Effector CD4-positive, alpha-beta T cell (primary cell): ENCODE data around the gene NDUFV2.
"Not testable (repeated sequence)": the region's sequence is repeated elsewhere in the genome, so short reads cannot be mapped to it uniquely, and the experiment has no call there.

ENCODE experiments used
- DNase-seq: peaks from one replicate; pipeline ENCODE4 v3.0.0-alpha.2; 2020

Gene NDUFV2

GRCh38 chr18:9157806-9158205, 55.3 kb downstream of the NDUFV2 start:
- no peak for DNase-seq

GRCh38 chr18:9160014-9160413, 57.5 kb downstream of the NDUFV2 start:
- DNase-seq = no peak

GRCh38 chr18:9162663-9163062, 60.2 kb downstream of the NDUFV2 start:
- not testable (repeated sequence) for DNase-seq

GRCh38 chr18:9164149-9164548, 61.6 kb downstream of the NDUFV2 start:
- not testable (repeated sequence) for DNase-seq

GRCh38 chr18:9165883-9166282, 63.4 kb downstream of the NDUFV2 start:
- DNase-seq = not testable (repeated sequence)

GRCh38 chr18:9169515-9169914, 67.0 kb downstream of the NDUFV2 start:
- not testable (repeated sequence) for DNase-seq

GRCh38 chr18:9171919-9172318, 69.4 kb downstream of the NDUFV2 start:
- not testable (repeated sequence) for DNase-seq

GRCh38 chr18:9172506-9173127, 70.1 kb downstream of the NDUFV2 start:
- no peak for DNase-seq

- DNase-seq = no peak
Observed at GRCh38 chr18:9173770-9174233, 71.3 kb downstream of the NDUFV2 start.

- no peak for DNase-seq
Observed at GRCh38 chr18:9174302-9174701, 71.8 kb downstream of the NDUFV2 start.

- DNase-seq = no peak
Observed at GRCh38 chr18:9175115-9175514, 72.6 kb downstream of the NDUFV2 start.

GRCh38 chr18:9177031-9177430, 74.5 kb downstream of the NDUFV2 start:
- no peak for DNase-seq

GRCh38 chr18:9177466-9177865, 75.0 kb downstream of the NDUFV2 start:
- no peak for DNase-seq

- no peak for DNase-seq
Observed at GRCh38 chr18:9178557-9178956, 76.1 kb downstream of the NDUFV2 start.

- no peak for DNase-seq
Observed at GRCh38 chr18:9181275-9181674, 78.8 kb downstream of the NDUFV2 start.

GRCh38 chr18:9182852-9183399, 80.4 kb downstream of the NDUFV2 start:
- no peak for DNase-seq
